HepG2 (cell line): ENCODE data around the gene RERE. TPM values are rescaled to one million over a fixed set of nuclear protein-coding genes. Genes with fewer than 3 reads are reported as not detected.

Experiments
- IRF9 ChIP-seq: sonication (generic); formaldehyde crosslinking; IDR thresholded peaks from 2 replicates; pipeline ENCODE4 v1.8.0; 2022; ENCODE audit warnings: missing genetic modification reagents, mild to moderate bottlenecking, borderline replicate concordance
- NCOA1 ChIP-seq: sonication (generic); formaldehyde crosslinking; IDR thresholded peaks from 2 replicates; pipeline ENCODE4 v1.9.0; 2021; ENCODE audit warnings: missing genetic modification reagents
- SRSF4 ChIP-seq: fragments of 200-400 bp; formaldehyde crosslinking; IDR thresholded peaks from one replicate; pipeline ENCODE4 v1.6.1; 2018; ENCODE audit warnings: mild to moderate bottlenecking, low read depth, low read length, moderate library complexity; ENCODE audit not compliant: poor library complexity, severe bottlenecking
- TCF7 ChIP-seq: sonication (generic); IDR thresholded peaks from 2 replicates; pipeline ENCODE4 v1.6.1; 2016; ENCODE audit warnings: antibody characterized with exemption, low read depth
- ZBTB7A ChIP-seq: sonication (generic); formaldehyde crosslinking; IDR thresholded peaks from 2 replicates; pipeline ENCODE4 v1.8.0; 2022; ENCODE audit warnings: mild to moderate bottlenecking, missing genetic modification reagents
- ZHX2 ChIP-seq, 2 experiments: sonication (generic) in 1 of 2; formaldehyde crosslinking in 1 of 2; IDR thresholded peaks; 2 replicates each; pipeline versions ENCODE4 v1.6.1 to v1.9.0; 2014 to 2022; ENCODE audit warnings: antibody characterized with exemption in 1 of 2, borderline replicate concordance in 1 of 2, inconsistent platforms in 1 of 2, low read depth in 1 of 2, missing genetic modification reagents in 1 of 2
- ZNF549 ChIP-seq: sonication (generic); formaldehyde crosslinking; IDR thresholded peaks from 2 replicates; pipeline ENCODE4 v1.5.0; 2020; ENCODE audit warnings: missing genetic modification reagents
- polyA plus RNA-seq, 8 experiments: library from polyadenylated mRNA; depleted of rRNA in 3 of 8; stranded (reverse) in 7 of 8; unstranded in 1 of 8; fragments of >200 nt; fragmentation: Illumina TruSeq in 4 of 8; extraction: Trizol in 4 of 8; gene quantifications; 2 replicates each; pipeline versions ENCODE4 v1.2.1 to v1.2.3, GENCODE V29; 2011 to 2016; ENCODE audit warnings: low read depth in 4 of 8, missing spikeins in 1 of 8, mixed read lengths in 1 of 8; ENCODE audit not compliant: insufficient read depth in 1 of 8
- total RNA-seq, 5 experiments: library from RNA; depleted of rRNA; stranded (reverse); fragments of >200 nt; fragmentation: Illumina TruSeq; extraction: Trizol; gene quantifications; 2 replicates each; pipeline ENCODE4 v1.2.3, GENCODE V29; 2016; ENCODE audit warnings: low read depth in 1 of 5
- TF ChIP-seq, protein P1 (sequence below): sonication (generic); formaldehyde crosslinking; IDR thresholded peaks from 2 replicates; pipeline ENCODE4 v1.4.0; 2020; ENCODE audit warnings: missing genetic modification reagents, borderline replicate concordance
- TF ChIP-seq, protein P2 (sequence below): sonication (generic); formaldehyde crosslinking; IDR thresholded peaks from 2 replicates; pipeline ENCODE4 v1.8.0; 2022; ENCODE audit warnings: mild to moderate bottlenecking, missing genetic modification reagents, moderate library complexity
- TF ChIP-seq, protein P3 (sequence below): sonication (generic); formaldehyde crosslinking; IDR thresholded peaks from 2 replicates; pipeline ENCODE4 v1.4.0; 2020; ENCODE audit warnings: missing genetic modification reagents, borderline replicate concordance

The RERE gene
- total and polyA plus RNA-seq, 2 of the 13 experiments (the other 11 are each of a cell fraction or from before 2014, with no cell fraction given), result 18.3 to 21.9 TPM

- TF ChIP-seq, protein P1, sequence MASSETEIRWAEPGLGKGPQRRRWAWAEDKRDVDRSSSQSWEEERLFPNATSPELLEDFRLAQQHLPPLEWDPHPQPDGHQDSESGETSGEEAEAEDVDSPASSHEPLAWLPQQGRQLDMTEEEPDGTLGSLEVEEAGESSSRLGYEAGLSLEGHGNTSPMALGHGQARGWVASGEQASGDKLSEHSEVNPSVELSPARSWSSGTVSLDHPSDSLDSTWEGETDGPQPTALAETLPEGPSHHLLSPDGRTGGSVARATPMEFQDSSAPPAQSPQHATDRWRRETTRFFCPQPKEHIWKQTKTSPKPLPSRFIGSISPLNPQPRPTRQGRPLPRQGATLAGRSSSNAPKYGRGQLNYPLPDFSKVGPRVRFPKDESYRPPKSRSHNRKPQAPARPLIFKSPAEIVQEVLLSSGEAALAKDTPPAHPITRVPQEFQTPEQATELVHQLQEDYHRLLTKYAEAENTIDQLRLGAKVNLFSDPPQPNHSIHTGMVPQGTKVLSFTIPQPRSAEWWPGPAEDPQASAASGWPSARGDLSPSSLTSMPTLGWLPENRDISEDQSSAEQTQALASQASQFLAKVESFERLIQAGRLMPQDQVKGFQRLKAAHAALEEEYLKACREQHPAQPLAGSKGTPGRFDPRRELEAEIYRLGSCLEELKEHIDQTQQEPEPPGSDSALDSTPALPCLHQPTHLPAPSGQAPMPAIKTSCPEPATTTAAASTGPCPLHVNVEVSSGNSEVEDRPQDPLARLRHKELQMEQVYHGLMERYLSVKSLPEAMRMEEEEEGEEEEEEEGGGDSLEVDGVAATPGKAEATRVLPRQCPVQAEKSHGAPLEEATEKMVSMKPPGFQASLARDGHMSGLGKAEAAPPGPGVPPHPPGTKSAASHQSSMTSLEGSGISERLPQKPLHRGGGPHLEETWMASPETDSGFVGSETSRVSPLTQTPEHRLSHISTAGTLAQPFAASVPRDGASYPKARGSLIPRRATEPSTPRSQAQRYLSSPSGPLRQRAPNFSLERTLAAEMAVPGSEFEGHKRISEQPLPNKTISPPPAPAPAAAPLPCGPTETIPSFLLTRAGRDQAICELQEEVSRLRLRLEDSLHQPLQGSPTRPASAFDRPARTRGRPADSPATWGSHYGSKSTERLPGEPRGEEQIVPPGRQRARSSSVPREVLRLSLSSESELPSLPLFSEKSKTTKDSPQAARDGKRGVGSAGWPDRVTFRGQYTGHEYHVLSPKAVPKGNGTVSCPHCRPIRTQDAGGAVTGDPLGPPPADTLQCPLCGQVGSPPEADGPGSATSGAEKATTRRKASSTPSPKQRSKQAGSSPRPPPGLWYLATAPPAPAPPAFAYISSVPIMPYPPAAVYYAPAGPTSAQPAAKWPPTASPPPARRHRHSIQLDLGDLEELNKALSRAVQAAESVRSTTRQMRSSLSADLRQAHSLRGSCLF (CRISPR knock-in tag), result no peak
- TF ChIP-seq ZHX2 (IDR thresholded peaks at IDR 0.05; ENCODE audit: low read depth), result no peak
- TF ChIP-seq ZHX2 (CRISPR knock-in tag; IDR thresholded peaks at IDR 0.05; ENCODE audit: borderline replicate concordance), result no peak
- no peak for TF ChIP-seq ZNF549 (CRISPR knock-in tag)
- TF ChIP-seq ZBTB7A (CRISPR knock-in tag), result no peak
- no peak for TF ChIP-seq SRSF4
- TF ChIP-seq NCOA1 (CRISPR knock-in tag), result no peak
- TF ChIP-seq TCF7, result no peak
- TF ChIP-seq, protein P2, sequence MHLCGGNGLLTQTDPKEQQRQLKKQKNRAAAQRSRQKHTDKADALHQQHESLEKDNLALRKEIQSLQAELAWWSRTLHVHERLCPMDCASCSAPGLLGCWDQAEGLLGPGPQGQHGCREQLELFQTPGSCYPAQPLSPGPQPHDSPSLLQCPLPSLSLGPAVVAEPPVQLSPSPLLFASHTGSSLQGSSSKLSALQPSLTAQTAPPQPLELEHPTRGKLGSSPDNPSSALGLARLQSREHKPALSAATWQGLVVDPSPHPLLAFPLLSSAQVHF, result no peak
- no peak for TF ChIP-seq IRF9 (CRISPR knock-in tag)
- TF ChIP-seq, protein P3, sequence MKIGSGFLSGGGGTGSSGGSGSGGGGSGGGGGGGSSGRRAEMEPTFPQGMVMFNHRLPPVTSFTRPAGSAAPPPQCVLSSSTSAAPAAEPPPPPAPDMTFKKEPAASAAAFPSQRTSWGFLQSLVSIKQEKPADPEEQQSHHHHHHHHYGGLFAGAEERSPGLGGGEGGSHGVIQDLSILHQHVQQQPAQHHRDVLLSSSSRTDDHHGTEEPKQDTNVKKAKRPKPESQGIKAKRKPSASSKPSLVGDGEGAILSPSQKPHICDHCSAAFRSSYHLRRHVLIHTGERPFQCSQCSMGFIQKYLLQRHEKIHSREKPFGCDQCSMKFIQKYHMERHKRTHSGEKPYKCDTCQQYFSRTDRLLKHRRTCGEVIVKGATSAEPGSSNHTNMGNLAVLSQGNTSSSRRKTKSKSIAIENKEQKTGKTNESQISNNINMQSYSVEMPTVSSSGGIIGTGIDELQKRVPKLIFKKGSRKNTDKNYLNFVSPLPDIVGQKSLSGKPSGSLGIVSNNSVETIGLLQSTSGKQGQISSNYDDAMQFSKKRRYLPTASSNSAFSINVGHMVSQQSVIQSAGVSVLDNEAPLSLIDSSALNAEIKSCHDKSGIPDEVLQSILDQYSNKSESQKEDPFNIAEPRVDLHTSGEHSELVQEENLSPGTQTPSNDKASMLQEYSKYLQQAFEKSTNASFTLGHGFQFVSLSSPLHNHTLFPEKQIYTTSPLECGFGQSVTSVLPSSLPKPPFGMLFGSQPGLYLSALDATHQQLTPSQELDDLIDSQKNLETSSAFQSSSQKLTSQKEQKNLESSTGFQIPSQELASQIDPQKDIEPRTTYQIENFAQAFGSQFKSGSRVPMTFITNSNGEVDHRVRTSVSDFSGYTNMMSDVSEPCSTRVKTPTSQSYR (CRISPR knock-in tag), result no peak
Observed at GRCh38 chr1:8663915-8664329, 153.5 kb downstream of the RERE start (continued).
